ENCODE results near the gene EVPLL. TPM values are rescaled to one million over a fixed set of nuclear protein-coding genes. Genes with fewer than 3 reads are reported as not detected.

Gene EVPLL
- total RNA-seq, 2 donors from 2014 or later = not detected

Small RNAs within 50 kb of the gene (microRNA-seq; reads per million reads assigned to microRNA genes)
- 0 reads per million in 2 donors for gene MIR6778 (ENCODE audit: borderline number of aligned reads in 2 of 2, borderline replicate concordance in 2 of 2)

Small RNAs within 50 kb of the gene (small RNA-seq; reads per million reads assigned to genes)
- gene AL353997.5 (not detected), gene YWHAEP2 (not detected)

Other genes starting within 250 kb of the EVPLL start
- 10 to 100 TPM; 45.4 to 48.8 TPM for gene ALKBH5, start 193.9 kb upstream of the EVPLL start, total RNA-seq
- gene LLGL1, start 152.1 kb upstream of the EVPLL start, total RNA-seq = 10 to 100 TPM in 1 of 2 donors, 1 to 10 TPM in 1; 6.6 to 11.4 TPM
- 100 to 1,000 TPM; 154 to 173 TPM for gene FLII, start 119.0 kb upstream of the EVPLL start, total RNA-seq
- 10 to 100 TPM; 16.2 to 21.8 TPM for gene MIEF2, start 117.1 kb upstream of the EVPLL start, total RNA-seq
- gene TOP3A, start 62.8 kb upstream of the EVPLL start, total RNA-seq = 10 to 100 TPM; 13.2 to 22.3 TPM
- 1 to 10 TPM; 7.9 to 9.1 TPM for gene SMCR8, start 62.5 kb upstream of the EVPLL start, total RNA-seq
- 10 to 100 TPM; 10.1 to 16.5 TPM for gene SHMT1, start 14.2 kb upstream of the EVPLL start, total RNA-seq
- gene LGALS9C, start 99.0 kb downstream of the EVPLL start, total RNA-seq = not detected